Kidney epithelial cell (primary cell): Measurements from ENCODE around the gene IPMK. TPM values are rescaled to one million over a fixed set of nuclear protein-coding genes. Genes with fewer than 3 reads are reported as not detected.
"Not testable (repeated sequence)": the region's sequence is repeated elsewhere in the genome, so short reads cannot be mapped to it uniquely, and the experiment has no call there.

Experiments used
- DNase-seq: peaks from one replicate; pipeline ENCODE4 v3.0.0-alpha.2; 2010; ENCODE audit warnings: low read depth
- H3K27me3 ChIP-seq: 2 replicates; pipeline ENCODE4 v1.6.0; 2011; ENCODE audit warnings: low read length; ENCODE audit not compliant: control insufficient read depth, insufficient read depth
- H3K36me3 ChIP-seq: 2 replicates; pipeline ENCODE4 v1.5.1; 2011; ENCODE audit warnings: low read length; ENCODE audit not compliant: control insufficient read depth, insufficient read depth
- H3K4me3 ChIP-seq: 2 replicates; pipeline ENCODE4 v1.5.1; 2011; ENCODE audit warnings: low read depth, mild to moderate bottlenecking, control low read depth, low read length
- CTCF ChIP-seq: IDR thresholded peaks from 2 replicates; pipeline ENCODE4 v1.5.1; 2011; ENCODE audit warnings: mild to moderate bottlenecking, moderate library complexity, low read length, control low read depth, inconsistent platforms; ENCODE audit not compliant: insufficient read depth, poor library complexity, severe bottlenecking
- total RNA-seq: library from RNA; depleted of rRNA; stranded (reverse); fragments of >200 nt; gene quantifications from 2 replicates; pipeline ENCODE4 v1.2.3, GENCODE V29; 2015

The IPMK gene
- total RNA-seq, 1 donor from 2014 or later = 5.6 TPM

GRCh38 chr10:58239561-58240169, 28.0 kb downstream of the IPMK start:
- no peak overlapping the region for H3K4me3 ChIP-seq
- no peak for TF ChIP-seq CTCF
- no peaks in the 10 kb centered on the region for H3K27me3 ChIP-seq
- H3K36me3 ChIP-seq = no peaks in the 10 kb centered on the region
- DNase-seq = no peak

DNA sequence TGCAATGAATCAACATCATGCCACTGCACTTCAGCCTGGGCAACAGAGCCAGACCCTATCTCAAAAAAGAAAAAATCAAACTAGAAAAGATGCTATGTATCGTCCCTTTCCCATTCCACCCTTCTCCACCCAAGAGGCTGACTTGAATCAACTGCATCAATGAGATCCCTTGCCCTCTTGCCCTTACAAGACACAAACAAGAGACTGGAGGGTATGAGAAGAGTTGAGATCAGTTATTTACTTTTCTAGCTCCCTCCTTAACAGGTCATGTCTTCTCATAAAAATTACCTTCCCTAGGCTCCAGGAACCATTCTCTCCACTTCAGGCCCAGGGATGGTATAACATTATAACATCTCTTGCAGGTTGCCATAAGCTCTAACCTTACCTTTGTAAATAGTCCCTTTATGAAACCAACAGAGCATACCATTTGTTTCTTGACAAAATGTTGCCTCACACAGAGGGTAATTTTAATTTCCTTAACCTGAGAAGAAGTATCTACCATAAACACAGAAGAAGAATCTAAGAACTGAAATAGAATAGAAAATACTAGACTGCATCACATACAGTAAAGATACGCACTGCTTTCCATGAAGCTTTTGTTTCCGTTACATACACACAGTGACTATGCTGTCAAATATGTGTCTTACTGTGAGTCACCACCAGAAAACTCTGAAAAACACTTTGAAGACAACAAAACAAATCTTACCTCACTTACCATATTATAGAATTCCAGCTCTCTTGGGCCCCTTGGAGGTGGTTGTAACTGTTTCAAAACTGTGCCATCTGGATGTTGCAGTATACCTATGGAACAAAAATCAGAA, 30.5 kb downstream of the IPMK start:
- peak; percentile 91 for DNase-seq
- TF ChIP-seq CTCF = no peak
- no peaks in the 10 kb centered on the region for H3K27me3 ChIP-seq
- no peaks in the 10 kb centered on the region for H3K36me3 ChIP-seq
- no peak overlapping the region for H3K4me3 ChIP-seq

DNA sequence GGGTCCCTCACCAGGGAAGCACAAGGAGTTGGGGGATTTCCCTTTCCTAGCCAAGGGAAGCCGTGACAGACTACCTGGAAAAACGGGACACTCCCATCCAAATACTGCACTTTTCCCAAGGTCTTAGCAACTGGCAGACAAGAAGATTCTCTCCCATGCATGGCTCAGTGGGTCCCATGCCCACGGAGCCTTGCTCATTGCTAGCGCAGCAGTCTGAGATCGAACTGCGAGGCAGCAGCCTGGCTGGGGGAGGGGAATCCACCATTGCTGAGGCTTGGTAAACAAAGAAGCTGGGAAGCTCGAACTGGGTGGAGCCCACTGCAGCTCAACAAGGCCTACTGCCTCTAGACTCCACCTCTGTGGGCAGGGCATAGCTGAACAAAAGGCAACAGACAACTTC, 37.8 kb downstream of the IPMK start:
- not testable (repeated sequence) for DNase-seq, H3K4me3 ChIP-seq

DNA sequence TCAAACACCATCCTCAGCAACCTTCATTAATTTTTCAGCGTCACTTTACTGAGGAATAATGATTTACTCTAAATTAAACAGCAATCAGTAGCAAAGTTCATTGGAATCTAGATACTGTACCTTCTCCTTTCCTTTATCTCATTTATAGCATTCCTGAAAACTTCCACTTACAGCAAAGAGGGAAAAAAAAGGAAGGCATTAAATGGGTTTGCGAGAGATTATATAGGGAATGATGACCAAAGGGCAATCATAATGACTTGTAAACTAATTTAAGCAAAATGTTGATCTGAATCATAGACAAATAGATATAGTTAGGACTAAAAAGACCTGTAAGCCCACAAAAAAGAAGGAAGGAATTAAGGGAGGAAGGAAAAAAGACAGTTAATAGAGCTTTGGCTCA, 42.0 kb downstream of the IPMK start:
- H3K4me3 ChIP-seq = no peak overlapping the region
- DNase-seq = no peak
- no peak for TF ChIP-seq CTCF
- H3K36me3 ChIP-seq = no peaks in the 10 kb centered on the region
- no peaks in the 10 kb centered on the region for H3K27me3 ChIP-seq

More for the DNA sequence above, 37.8 kb downstream of the IPMK start:
- H3K36me3 ChIP-seq, H3K27me3 ChIP-seq: not testable (repeated sequence)

- no peaks in the 10 kb centered on the region for H3K27me3 ChIP-seq
- H3K36me3 ChIP-seq = no peaks in the 10 kb centered on the region
- DNase-seq = no peak
- TF ChIP-seq CTCF = no peak
- no peak overlapping the region for H3K4me3 ChIP-seq
Observed at GRCh38 chr10:58220769-58221451, 46.8 kb downstream of the IPMK start.

DNA sequence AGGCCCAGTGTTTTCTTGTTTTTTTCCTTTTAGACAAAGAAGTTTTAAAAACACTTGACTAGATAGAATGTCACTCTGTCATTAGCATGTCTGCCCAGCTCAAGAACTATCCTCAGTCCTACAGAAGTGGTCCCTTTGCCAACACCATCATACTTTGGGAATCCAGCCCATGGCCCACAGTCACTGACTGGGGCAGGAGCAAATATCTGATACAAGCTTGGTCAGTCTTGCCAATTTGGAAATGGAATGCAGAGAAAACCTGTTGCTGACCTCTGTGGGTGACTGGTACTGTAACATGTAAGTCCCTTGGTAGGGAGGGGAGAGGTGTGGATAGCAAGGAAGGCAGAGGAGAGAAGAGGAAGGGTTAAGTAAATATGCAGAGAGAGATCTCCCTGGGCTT, 47.8 kb downstream of the IPMK start:
- TF ChIP-seq CTCF = no peak
- Histone ChIP-seq H3K4me3 (no peak overlapping the region), H3K27me3 (no peaks in the 10 kb centered on the region), H3K36me3 (no peaks in the 10 kb centered on the region)
- DNase-seq = no peak
